ENCODE measurements around the gene AOC2. TPM values are rescaled to one million over a fixed set of nuclear protein-coding genes. Genes with fewer than 3 reads are reported as not detected.

AOC2 gene
- total and polyA plus RNA-seq, 2 of the 8 experiments (the other 6 are each of a cell fraction or from before 2014, with no cell fraction given) = 4.2 to 4.7 TPM

DNA sequence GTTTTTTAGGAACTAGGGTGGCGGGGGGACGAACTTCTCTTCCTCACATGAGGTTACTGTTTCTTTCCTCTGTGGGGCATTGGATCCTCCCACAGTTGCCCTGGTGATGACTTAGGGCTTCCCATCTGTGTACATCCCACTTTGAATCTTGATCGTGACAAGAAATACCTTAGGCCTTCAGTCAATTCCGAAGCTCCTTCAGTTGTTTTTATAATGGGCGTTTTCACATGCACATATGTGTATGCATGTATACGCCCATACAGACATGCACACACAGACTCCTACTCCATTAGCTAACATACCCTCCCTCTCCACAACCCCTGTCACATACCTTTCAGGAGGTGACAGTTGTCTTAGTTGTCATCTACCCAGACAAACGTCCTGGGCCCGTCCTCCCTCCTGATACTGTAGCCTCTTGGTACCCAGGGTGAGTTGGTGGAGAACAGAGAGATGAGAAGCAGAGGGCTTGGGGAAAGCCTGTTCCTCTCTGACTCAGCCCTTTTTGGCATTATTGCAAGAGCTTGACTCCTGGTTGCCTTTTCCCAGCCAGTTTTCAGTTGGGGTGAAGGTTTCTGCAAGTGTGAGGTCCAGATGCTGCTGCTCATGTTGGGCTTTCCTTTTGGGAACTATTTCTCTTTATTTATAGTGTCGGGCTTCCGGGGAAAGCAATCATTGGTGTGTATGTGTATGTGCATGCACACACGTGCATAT lies 2.2 kb upstream of the AOC2 start:
- Histone ChIP-seq H4K8ac (ENCODE audit: extremely low read depth, insufficient read depth, low read length) (no peak overlapping the region), H3K79me2 (ENCODE audit: control insufficient read depth in 1 of 2, insufficient read depth in 2 of 2, low read length in 2 of 2) (no peaks in the 10 kb centered on the region), H2AFZ (ENCODE audit: low read length) (no peak overlapping the region), H3K27me3 (replicated peaks in 1 of 4; ENCODE audit: control insufficient read depth in 3 of 4, extremely low read depth in 1 of 4, insufficient read depth in 3 of 4, low read length in 3 of 4) (no peaks in the 10 kb centered on the region), H3K9me3 (ENCODE audit: insufficient read depth in 2 of 2, low read depth in 1 of 2, low read length in 1 of 2) (no peaks in the 10 kb centered on the region), H3K79me1 (ENCODE audit: low read depth, low read length) (no peaks in the 10 kb centered on the region), H3K14ac (ENCODE audit: insufficient read length) (no peak overlapping the region), H3K4me2 (ENCODE audit: insufficient read depth in 1 of 2, low read depth in 2 of 2, low read length in 2 of 2) (no peak overlapping the region), H3K27ac (ENCODE audit: low read depth, low read length) (no peak overlapping the region), H2AK5ac (ENCODE audit: low read depth, low read length) (no peak overlapping the region), H3K56ac (replicated peaks; ENCODE audit: insufficient read length, low read depth, low read length) (no peak overlapping the region), H2BK5ac (ENCODE audit: low read depth, low read length) (no peak overlapping the region), H3K18ac (ENCODE audit: extremely low read depth, low read length) (no peak overlapping the region), H3K23me2 (ENCODE audit: low read depth, low read length) (no peaks in the 10 kb centered on the region), H4K5ac (ENCODE audit: insufficient read length, low read depth, low read length) (no peak overlapping the region), H2BK12ac (ENCODE audit: low read depth, low read length) (no peak overlapping the region), H3K9ac (replicated peaks in 1 of 4; ENCODE audit: extremely low read depth in 1 of 4, low read depth in 3 of 4, low read length in 3 of 4) (no peak overlapping the region), H3K4me3 (ENCODE audit: extremely low read depth in 1 of 4, insufficient read depth in 2 of 4, low read depth in 3 of 4, low read length in 4 of 4) (no peak overlapping the region), H3K4me1 (replicated peaks in 1 of 4; ENCODE audit: control insufficient read depth in 3 of 4, insufficient read depth in 4 of 4, low read length in 3 of 4) (no peaks in the 10 kb centered on the region), H3K4ac (replicated peaks; ENCODE audit: insufficient read length, low read depth, low read length) (no peak overlapping the region), H4K20me1 (replicated peaks in 1 of 2; ENCODE audit: control insufficient read depth in 1 of 2, insufficient read depth in 2 of 2, low read length in 2 of 2) (peaks cover 11 to 17% of the 10 kb centered on the region in 2 experiments), H2BK120ac (replicated peaks; ENCODE audit: low read depth, low read length) (no peak overlapping the region), H2BK15ac (ENCODE audit: low read length) (no peak overlapping the region), H3K23ac (ENCODE audit: insufficient read length) (no peak overlapping the region), H2BK20ac (ENCODE audit: low read length) (no peak overlapping the region), H4K91ac (replicated peaks; ENCODE audit: insufficient read length, low read length) (no peak overlapping the region), H3K36me3 (ENCODE audit: control insufficient read depth in 2 of 4, insufficient read depth in 4 of 4, low read length in 3 of 4) (peaks cover 36 to 84% (median 63%) of the 10 kb centered on the region in 4 experiments)
- ChIA-PET POLR2A (ENCODE audit: partially characterized antibody) (interaction anchor here (0.6 to 10.4 kb wide), 12 partner anchors 6 to 155 kb away, joined by 3 to 111 read pairs (median 4); partner anchors contain the start of genes AOC3, CNTD1, COA3 and PSME3), CTCF (ENCODE audit: partially characterized antibody) (interaction anchor here (0.6 to 8.9 kb wide), 21 partner anchors 9 to 157 kb away, joined by 3 to 141 read pairs (median 6); partner anchors contain the start of genes AOC3, BECN1, PSME3 and RPL27)
- no peak for FAIRE-seq
- DNase-seq (ENCODE audit: low read depth in 1 of 2, low spot score in 2 of 2) = no peak
- WGBS, 2 experiments (ENCODE audit: extremely low coverage in 1 of 2, insufficient coverage in 1 of 2, insufficient read length in 1 of 2, insufficient replicate concordance in 2 of 2, low coverage in 1 of 2, low lambda C conversion rate in 2 of 2, missing lambda C conversion rate in 1 of 2) = 93% methylated on average over 11 of the region's 11 CpGs; no CpG with 5 or more reads in 1 of the 2 experiments
- TF ChIP-seq SRF (IDR thresholded peaks at IDR 0.05; ENCODE audit: low read depth, low read length) (no peak), POLR2AphosphoS5 (IDR thresholded peaks at IDR 0.05; ENCODE audit: low read depth, low read length) (no peak), KDM4A (IDR thresholded peaks at IDR 0.05; ENCODE audit: low read depth, low read length, severe bottlenecking) (no peak), BCL11A (IDR thresholded peaks at IDR 0.05; ENCODE audit: low read depth in 2 of 2, low read length in 2 of 2) (no peak), CBX5 (IDR thresholded peaks at IDR 0.05; ENCODE audit: low read depth, low read length) (no peak)
